ENCODE results near the gene BLOC1S5. TPM values are rescaled to one million over a fixed set of nuclear protein-coding genes. Genes with fewer than 3 reads are reported as not detected.

BLOC1S5 gene
- total and polyA plus RNA-seq, 9 of the 15 experiments (the other 6 are each of a cell fraction or from before 2014, with no cell fraction given), result 8.5 to 41.0 (median 27.7) TPM

DNA sequence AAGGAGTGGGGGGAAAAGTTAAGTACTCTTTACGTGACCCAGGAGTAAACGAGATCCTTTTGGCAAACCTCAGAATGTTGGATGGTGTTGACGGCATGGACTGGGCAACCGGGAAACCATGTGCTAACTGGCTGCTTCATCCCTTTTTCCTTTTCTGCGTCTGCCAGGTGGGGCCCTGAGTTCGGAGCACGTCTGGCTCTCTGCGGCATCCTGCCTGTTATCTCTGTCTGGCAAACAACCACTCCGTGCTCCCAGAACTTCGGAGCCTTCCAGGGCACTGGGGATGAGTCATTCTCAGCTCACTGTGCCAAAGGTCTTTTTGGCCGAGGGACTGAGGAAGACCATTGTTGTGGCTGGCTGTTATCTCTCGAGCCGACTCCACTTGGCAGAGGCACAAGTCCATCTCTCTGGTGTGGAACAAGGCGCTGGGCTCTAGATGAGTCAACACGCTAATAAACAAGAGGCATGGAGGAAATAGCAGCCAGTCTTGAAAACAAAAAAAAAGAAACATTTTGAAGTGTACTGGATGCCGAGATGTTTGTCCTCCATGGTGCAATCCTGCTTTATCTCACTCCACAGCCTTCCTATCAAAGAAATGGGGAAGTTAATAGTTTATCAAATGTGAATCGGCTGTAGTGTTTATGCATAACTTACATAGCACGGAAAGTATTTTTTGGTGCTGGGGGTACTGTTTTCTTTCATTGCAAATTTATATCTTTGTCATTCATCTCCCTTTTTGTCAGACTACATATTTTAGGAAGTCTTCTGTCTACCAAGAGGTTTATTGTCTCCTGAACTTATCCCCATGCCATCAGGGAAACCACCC is 89.0 kb downstream of the BLOC1S5 start (continued):
- TF ChIP-seq BCLAF1 (IDR thresholded peaks at IDR 0.05; ENCODE audit: borderline replicate concordance in 1 of 2, control insufficient read depth in 1 of 2, low read depth in 2 of 2, low read length in 1 of 2) (no peak), HNRNPL (IDR thresholded peaks at IDR 0.05; ENCODE audit: low read depth, low read length) (no peak), WHSC1 (IDR thresholded peaks at IDR 0.05; ENCODE audit: low read length) (no peak), E4F1 (CRISPR knock-in tag; IDR thresholded peaks at IDR 0.05; ENCODE audit: borderline replicate concordance) (no peak), MCM2 (IDR thresholded peaks at IDR 0.05; ENCODE audit: low read depth) (no peak), KLF16 (IDR thresholded peaks at IDR 0.05) (peak; percentile 83), ZBTB7A (IDR thresholded peaks at IDR 0.05; ENCODE audit: borderline replicate concordance, control insufficient read depth, low read depth, low read length) (no peak), HMGN3 (IDR thresholded peaks at IDR 0.05; ENCODE audit: borderline replicate concordance, extremely low read depth, insufficient read length, low read depth, low read length) (peak; percentile 60), NCOA6 (IDR thresholded peaks at IDR 0.05) (0 out of 2 replicates have a peak, but pooled peaks have one; percentile 32), ELF2 (CRISPR knock-in tag; IDR thresholded peaks at IDR 0.05) (no peak), ZFP1 (CRISPR knock-in tag; IDR thresholded peaks at IDR 0.05) (no peak), SIRT6 (IDR thresholded peaks at IDR 0.05; ENCODE audit: low read depth, low read length) (no peak), IRF2 (CRISPR knock-in tag; IDR thresholded peaks at IDR 0.05) (no peak), NR2C2 (CRISPR knock-in tag; IDR thresholded peaks at IDR 0.05) (0 out of 2 replicates have a peak, but pooled peaks have one; percentile 35), NR2C2 (tag; IDR thresholded peaks at IDR 0.05) (peak; percentile 66)
- TF ChIP-seq, protein P1, sequence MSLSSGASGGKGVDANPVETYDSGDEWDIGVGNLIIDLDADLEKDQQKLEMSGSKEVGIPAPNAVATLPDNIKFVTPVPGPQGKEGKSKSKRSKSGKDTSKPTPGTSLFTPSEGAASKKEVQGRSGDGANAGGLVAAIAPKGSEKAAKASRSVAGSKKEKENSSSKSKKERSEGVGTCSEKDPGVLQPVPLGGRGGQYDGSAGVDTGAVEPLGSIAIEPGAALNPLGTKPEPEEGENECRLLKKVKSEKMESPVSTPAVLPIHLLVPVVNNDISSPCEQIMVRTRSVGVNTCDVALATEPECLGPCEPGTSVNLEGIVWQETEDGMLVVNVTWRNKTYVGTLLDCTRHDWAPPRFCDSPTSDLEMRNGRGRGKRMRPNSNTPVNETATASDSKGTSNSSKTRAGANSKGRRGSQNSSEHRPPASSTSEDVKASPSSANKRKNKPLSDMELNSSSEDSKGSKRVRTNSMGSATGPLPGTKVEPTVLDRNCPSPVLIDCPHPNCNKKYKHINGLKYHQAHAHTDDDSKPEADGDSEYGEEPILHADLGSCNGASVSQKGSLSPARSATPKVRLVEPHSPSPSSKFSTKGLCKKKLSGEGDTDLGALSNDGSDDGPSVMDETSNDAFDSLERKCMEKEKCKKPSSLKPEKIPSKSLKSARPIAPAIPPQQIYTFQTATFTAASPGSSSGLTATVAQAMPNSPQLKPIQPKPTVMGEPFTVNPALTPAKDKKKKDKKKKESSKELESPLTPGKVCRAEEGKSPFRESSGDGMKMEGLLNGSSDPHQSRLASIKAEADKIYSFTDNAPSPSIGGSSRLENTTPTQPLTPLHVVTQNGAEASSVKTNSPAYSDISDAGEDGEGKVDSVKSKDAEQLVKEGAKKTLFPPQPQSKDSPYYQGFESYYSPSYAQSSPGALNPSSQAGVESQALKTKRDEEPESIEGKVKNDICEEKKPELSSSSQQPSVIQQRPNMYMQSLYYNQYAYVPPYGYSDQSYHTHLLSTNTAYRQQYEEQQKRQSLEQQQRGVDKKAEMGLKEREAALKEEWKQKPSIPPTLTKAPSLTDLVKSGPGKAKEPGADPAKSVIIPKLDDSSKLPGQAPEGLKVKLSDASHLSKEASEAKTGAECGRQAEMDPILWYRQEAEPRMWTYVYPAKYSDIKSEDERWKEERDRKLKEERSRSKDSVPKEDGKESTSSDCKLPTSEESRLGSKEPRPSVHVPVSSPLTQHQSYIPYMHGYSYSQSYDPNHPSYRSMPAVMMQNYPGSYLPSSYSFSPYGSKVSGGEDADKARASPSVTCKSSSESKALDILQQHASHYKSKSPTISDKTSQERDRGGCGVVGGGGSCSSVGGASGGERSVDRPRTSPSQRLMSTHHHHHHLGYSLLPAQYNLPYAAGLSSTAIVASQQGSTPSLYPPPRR (CRISPR knock-in tag; IDR thresholded peaks at IDR 0.05; ENCODE audit: borderline replicate concordance), result 0 out of 2 replicates have a peak, but pooled peaks have one; percentile 11
